HG03457 (cell line): ENCODE results near the gene CLSTN2.

Source experiments
- ATAC-seq: cut with Tn5 transposase; IDR thresholded peaks from one replicate; pipeline ENCODE4 v1.9.1; 2021; ENCODE audit warnings: moderate number of reproducible peaks; ENCODE audit not compliant: unreplicated experiment

Gene CLSTN2

DNA sequence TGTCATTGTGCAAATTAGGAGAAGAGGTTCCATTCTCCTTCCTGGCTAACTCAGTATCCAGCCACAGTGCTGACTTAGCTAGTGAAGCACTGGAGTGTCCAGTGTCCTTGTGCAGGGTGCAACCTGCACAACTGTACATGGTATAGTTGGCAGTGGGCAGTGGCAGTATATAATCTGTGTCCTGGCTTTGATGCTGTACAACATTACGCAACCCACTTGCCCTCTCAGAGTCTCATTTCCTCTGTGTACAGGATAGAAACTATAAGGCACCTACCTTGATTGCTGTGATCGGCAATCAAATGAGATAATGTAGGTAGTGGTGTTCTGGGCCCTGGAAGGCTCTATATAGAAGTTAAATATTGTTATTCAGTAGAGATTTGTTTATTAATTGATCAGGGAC is 333.6 kb downstream of the CLSTN2 start:
- ATAC-seq = no peak

DNA sequence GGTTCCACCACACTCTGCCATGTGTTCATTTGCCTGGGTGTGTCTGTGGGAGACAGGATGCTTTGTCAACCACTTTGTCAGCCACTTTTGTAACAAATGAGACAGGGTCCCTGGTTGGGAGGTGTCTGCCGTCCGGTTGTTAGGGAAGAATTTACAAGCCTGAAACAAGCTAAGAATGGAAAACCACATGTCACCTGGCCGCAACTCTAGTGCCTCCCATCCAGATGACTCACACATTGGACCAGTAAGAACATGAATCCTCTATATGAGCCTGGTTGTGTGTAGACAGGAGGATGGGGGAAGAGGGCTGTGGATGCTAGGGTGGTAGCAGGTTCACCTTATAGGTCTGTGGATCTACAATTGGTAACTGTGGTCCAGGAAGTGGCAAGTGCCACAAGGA is 335.3 kb downstream of the CLSTN2 start:
- no peak for ATAC-seq

DNA sequence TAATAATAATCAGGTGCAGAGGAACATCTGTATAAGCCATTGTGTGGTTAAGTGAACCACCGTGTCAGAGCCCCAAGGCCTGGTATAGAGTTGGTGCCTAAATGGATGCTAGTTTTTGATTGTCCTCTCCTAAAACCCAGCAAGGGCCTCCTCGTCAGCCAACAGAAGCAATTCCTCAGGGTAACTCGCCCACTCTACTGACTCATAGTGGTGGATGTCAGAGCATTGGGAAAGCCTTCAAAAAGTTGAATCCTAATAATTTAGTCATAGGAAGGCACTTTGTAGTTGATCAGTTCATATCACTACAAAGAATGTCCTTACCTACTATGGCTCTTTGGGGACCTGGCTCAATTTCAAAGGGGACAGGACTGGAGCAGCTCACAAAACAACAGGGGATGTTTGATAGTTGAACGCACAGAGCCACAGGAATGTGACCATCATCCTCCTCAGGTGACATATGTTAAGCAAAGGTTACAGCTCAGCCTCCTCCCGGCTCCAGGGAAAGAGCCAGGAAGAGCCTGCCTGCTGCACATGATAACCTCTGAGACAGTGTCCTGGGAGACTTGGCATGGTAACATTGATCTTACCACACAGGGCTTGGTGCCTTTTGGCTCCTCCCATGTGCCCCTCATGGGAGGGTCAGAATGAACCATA is 338.7 kb downstream of the CLSTN2 start:
- no peak for ATAC-seq

DNA sequence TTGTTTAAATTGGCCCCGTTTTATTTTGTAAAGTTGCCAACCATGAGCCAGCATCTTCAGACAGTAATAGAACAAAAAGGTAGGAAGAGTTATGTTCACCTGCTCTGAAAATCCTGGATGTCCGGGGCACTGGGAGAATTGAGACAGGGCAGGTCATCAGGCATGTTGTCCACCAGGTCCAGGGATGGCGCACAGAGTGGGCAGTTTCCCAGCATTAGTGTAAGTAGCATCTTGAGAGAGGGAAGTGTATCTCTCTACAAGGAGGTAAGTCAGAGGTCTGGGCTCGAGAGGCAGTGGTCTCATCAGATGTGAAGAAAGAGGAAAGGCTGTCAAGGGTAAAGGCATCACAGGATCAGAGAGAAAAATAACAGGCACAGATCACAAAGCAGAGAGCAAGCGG is 339.4 kb downstream of the CLSTN2 start:
- no peak for ATAC-seq

GRCh38 chr3:140276703-140277102 is 341.7 kb downstream of the CLSTN2 start:
- no peak for ATAC-seq

- no peak for ATAC-seq
These were observed 342.9 kb downstream of the CLSTN2 start for GRCh38 chr3:140277886-140278285.

GRCh38 chr3:140284372-140284771 is 349.4 kb downstream of the CLSTN2 start:
- ATAC-seq = no peak

- ATAC-seq = no peak
These were observed 350.4 kb downstream of the CLSTN2 start for GRCh38 chr3:140285380-140285779.

DNA sequence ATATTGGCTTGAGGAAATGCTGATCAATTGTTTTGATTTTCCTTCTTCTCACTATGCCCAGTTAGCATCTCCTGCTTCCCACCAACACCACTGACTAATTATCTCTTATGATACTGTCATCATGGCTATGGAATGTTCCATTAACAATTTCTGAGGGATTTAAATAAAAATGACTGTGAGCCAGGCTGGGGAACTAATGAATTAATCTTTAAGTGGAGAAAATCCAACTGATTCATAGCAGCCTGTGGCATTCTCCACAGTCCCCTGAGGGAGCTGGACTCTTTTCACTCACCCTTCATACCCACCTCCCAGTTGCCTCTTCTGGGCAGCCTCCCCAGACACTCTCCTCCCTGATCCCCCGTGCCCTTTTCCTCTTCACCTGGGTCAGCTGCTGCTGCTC is 353.6 kb downstream of the CLSTN2 start:
- no peak for ATAC-seq

GRCh38 chr3:140290105-140290504 is 355.1 kb downstream of the CLSTN2 start:
- ATAC-seq = no peak

GRCh38 chr3:140292170-140292569 is 357.2 kb downstream of the CLSTN2 start:
- ATAC-seq = no peak

- ATAC-seq = no peak
These were observed 357.7 kb downstream of the CLSTN2 start for GRCh38 chr3:140292684-140293083.

GRCh38 chr3:140294058-140294457 is 359.1 kb downstream of the CLSTN2 start:
- no peak for ATAC-seq

GRCh38 chr3:140296796-140297352 is 361.9 kb downstream of the CLSTN2 start:
- ATAC-seq = no peak

DNA sequence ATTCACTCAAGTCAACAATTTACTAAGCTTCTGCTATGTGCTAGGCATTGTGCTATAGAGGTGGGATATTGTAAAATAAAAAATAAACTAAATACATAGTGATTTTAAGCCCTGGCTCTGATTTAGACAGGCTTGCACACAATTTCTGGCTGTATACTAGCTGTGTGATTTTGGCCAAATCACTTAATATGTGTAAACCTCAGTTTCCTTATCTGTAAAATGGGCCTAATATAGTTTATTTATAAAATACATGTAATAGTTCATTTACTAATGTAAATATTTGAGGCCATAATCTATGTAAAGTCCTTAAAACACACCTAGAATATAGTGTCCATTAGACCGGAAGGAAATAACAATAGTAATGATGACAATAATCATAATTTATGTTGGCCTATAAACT is 363.1 kb downstream of the CLSTN2 start:
- ATAC-seq = no peak

- no peak for ATAC-seq
These were observed 363.6 kb downstream of the CLSTN2 start for GRCh38 chr3:140298569-140299070.

GRCh38 chr3:140303875-140304274 is 368.9 kb downstream of the CLSTN2 start:
- no peak for ATAC-seq

DNA sequence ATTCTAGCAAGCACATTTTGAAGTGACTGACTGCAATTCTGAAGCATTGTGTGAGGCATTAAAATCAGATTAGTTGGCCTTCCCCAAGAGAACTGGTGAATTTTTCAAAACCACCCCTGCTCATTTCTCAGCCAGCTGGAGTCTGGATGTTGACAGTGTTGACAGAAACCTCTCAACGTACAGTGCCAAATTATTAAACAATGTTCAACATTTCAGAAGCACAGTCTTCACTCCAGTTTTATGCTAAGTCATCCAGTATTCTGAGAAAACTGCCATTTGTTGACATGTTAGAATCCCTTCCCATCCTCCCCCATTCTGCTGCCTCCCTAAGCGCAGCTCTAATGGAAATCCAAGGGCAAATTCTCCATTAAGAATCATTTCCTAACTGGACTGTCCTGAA is 373.6 kb downstream of the CLSTN2 start:
- no peak for ATAC-seq

GRCh38 chr3:140311428-140311827 is 376.4 kb downstream of the CLSTN2 start:
- no peak for ATAC-seq

- ATAC-seq = no peak
These were observed 381.0 kb downstream of the CLSTN2 start for GRCh38 chr3:140315955-140316354.

GRCh38 chr3:140316466-140316865 is 381.5 kb downstream of the CLSTN2 start:
- ATAC-seq = no peak

- no peak for ATAC-seq
These were observed 381.9 kb downstream of the CLSTN2 start for GRCh38 chr3:140316868-140317400.

- no peak for ATAC-seq
These were observed 384.8 kb downstream of the CLSTN2 start for GRCh38 chr3:140319739-140320138.
